Activated CD4-positive, CD25-positive, alpha-beta regulatory T cell treated with anti-CD3 and anti-CD28 coated beads, Interleukin-2, amount 50 U/mL, for 72 hours (primary cell): Measurements from ENCODE around the gene ZNF154.
"Not testable (repeated sequence)": the region's sequence is repeated elsewhere in the genome, so short reads cannot be mapped to it uniquely, and the experiment has no call there.

ENCODE experiments used
- DNase-seq: peaks from one replicate; pipeline ENCODE4 v3.0.0; 2021

The ZNF154 gene

DNA sequence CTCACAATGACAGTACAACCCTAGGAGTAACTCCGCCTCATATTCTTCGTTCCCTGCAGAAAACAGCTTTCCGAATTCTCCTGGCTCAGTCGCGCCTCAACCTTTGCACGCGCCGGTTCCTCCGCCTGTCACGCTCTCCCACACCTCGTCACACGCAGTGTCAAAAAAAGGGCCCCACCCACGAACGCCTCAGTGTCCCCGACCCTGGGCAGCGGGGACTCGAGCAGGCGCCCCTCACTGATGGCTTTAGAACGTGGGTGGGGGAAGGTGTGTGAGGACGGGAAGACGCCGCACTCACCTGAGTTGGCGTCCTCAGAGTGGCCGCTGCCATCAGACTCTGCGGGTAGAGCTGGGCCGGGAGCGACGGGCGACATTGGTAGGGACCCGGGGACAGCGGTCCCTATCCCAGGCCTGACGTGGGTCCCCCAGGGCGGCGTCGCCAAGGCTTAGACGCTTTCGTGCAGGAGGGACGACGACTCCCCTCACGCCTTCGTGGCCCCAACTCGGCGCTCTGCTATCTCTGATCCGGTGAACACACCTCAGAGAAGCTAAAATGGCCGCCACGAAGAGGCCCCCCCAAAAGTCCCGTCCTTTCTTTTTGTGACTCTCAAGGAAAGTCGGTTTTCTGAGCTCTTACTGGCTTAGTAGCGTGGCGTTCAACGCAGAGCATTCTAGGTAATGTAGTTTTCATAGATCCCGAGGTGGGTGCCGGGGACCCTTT lies at the start of gene ZNF154:
Gene ZNF154, minus strand, starts transcription at position 564 of the 721 bp plus-strand sequence. Its CDS starts 233 bp downstream, at position 331.
- peak; percentile 33 for DNase-seq

DNA sequence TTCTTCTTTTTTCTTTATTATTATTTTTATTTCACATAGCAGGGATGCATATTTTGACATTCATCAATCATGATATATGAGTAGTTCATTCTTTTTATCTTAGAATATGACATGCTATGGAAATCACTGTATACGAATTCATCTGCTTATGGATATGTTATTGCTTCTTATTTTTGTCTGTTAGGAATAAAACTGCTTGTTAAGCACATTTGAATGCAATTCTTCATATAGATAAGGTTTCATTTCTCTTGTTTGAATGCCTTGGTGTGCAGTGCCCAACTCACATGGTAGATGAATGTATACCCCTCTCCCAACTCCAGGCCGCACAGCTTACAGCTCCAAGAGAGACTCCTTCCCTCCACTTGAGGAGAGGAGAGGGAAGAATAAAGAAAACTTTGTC lies 48.9 kb upstream of the ZNF154 start:
- DNase-seq, result no peak

DNA sequence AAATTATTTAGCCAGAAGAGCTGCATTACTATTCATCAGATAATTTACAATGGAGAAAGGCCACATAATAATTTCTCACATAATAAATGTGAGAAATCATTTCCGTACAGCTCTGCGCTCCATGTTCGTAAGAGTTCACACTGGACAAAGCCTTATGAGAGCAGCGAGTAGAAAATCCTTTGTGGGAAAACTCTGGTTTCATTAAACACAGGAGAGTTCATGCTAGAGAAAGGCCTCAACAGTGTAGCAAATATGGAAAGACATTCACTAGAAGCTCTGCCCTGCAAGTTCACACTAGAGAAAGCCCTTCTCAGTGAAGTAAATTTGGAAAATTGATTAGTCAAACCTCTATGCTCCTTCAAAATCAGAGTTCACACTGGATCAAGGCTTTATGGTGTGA lies 46.0 kb upstream of the ZNF154 start:
- DNase-seq, result no peak

DNA sequence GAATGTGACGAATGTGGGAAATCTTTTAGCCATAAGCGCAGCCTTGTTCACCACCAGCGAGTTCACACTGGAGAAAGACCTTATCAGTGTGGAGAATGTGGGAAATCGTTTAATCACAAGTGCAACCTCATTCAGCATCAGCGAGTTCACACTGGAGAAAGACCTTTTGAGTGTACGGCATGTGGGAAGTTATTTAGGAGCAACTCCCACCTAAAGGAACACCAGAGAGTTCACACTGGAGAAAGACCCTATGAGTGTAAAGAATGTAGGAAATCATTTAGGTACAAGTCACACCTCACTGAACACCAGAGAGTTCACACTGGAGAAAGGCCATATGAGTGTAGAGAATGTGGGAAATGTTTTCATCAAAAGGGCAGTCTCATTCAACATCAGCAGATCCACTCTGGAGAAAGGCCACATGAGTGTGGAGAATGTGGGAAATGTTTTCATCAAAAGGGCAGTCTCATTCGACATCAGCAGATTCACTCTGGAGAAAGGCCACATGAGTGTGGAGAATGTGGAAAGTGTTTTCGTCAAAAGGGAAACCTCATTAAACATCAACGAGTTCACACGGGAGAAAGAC lies 45.2 kb upstream of the ZNF154 start:
- no peak for DNase-seq

GRCh38 chr19:57748029-57748428 lies 39.0 kb upstream of the ZNF154 start:
- no peak for DNase-seq

DNA sequence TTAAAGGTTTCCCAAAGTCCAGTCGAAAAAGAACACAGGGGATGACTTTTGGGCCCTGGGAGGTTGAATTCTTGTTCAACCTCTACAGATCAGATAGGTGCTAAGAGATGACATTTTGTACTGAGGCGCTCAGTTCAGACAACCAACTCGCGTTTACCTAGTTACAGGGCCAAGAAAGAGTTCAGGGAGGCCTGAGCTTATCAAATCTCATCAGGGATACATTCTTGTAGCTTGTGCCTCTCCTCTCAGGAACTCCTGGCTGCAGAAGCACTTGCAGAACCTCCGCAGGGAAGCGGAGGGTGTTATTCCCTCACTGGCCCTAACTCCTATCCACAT lies 38.4 kb upstream of the ZNF154 start:
- no peak for DNase-seq

DNA sequence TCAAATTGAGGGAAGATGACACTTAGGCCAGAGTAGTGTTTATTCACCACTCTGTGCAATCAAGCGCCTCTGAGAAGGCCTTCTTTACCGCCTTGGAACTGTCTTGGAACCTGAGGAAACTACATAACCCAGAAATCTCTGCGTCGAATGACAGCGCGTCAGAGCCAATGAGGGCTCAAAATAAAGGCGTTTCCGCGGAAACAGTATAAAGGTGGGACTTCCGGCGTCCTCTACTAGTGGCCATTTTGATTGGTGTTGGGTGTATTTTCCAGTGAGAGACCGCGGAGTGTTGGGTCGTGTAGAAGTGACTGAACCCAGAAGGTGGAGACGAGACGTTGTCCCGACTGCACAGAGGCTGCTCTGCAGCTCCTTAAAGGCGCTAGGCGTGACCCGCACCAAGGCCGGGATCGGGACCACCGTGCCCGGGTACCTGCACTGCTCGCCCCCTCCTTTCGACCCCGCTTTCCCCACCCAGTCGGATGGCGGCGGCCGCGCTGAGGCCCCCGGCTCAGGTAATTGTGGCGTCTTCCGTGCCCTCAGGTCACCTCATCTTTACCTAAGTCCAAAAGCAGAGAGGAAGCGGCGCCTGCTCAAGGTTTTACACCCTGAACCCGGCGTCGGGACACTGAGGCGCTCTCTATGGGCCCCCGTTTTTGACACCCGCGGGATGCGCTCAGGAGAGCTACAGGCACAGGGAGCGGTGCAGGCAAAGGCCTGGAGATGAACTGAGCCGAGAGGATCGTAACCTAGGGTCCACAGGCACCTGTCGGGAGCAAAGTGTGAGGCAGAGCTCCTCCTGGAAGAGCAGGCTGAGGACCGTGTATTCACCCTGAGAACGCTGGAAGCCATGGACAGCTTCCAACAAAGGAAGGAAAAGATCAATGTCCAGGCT lies 37.8 kb upstream of the ZNF154 start, which contains the start of gene ZNF776:
Gene ZNF776, plus strand, starts transcription at position 236 of the 892 bp plus-strand sequence. Its CDS starts 244 bp downstream, at position 480.
- DNase-seq, result peak; percentile 71

GRCh38 chr19:57738770-57739169 lies 29.8 kb upstream of the ZNF154 start:
- DNase-seq, result not testable (repeated sequence)

- DNase-seq, result peak; percentile 42
Observed at GRCh38 chr19:57738320-57738719, 29.3 kb upstream of the ZNF154 start.

DNA sequence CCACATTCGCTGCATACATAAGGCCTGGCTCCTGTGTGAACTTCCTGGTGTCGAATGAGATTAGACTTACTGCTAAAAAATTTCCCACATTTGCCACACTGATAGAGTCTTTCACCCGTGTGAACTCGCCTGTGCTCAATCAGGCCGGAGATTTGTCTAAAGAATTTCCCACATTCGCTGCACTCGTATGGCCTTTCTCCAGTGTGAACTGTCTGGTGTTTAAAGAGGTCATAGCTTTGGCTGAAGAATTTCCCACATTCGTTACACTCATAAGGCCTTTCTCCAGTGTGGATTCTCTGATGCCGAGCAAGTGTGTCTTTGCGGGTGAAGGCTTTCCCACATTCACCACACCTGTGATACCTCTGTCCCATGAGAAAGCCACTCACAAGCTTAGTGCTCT lies 11.9 kb upstream of the ZNF154 start:
- DNase-seq, result no peak

DNA sequence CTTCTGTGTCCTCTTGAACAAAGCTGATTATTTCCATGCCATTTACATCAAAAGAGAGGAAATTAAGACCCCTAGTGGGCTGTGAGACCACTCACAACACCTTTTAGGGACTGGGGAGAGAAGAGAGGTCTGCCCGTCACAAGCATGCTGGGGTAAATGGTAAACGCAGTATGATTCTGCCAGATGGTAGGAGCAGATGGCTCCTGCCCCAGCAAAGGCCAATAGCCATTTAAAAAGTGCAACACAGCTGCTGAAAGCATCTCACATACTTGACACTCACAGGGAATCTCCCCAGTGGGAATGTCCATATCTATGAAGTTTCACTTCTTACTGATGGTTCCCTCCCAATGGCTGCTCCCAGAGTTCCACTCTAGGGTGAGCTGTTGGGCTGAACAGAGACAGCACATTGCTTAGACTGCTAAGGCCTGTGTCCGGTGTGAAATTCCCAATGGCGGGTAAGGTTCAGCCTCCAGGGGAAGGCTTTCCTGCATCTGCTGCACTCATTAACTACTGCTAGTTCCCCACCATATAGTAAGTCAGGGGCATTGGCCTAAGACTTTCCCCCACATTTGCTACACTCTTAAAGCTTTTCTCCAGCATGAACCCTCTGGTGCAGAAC lies 11.0 kb upstream of the ZNF154 start:
- DNase-seq, result no peak

GRCh38 chr19:57719424-57719823 lies 10.4 kb upstream of the ZNF154 start:
- DNase-seq, result no peak

- DNase-seq, result no peak
Observed at GRCh38 chr19:57712222-57712621, 3.2 kb upstream of the ZNF154 start.

GRCh38 chr19:57709616-57710015 lies 612 bp upstream of the ZNF154 start:
- DNase-seq, result no peak

- no peak for DNase-seq
Observed at GRCh38 chr19:57706346-57706745, 2.7 kb downstream of the ZNF154 start.

GRCh38 chr19:57701625-57702024 lies 7.4 kb downstream of the ZNF154 start:
- no peak for DNase-seq

- no peak for DNase-seq
Observed at GRCh38 chr19:57689750-57690149, 19.3 kb downstream of the ZNF154 start.

GRCh38 chr19:57688011-57688763 lies 20.8 kb downstream of the ZNF154 start:
- no peak for DNase-seq

DNA sequence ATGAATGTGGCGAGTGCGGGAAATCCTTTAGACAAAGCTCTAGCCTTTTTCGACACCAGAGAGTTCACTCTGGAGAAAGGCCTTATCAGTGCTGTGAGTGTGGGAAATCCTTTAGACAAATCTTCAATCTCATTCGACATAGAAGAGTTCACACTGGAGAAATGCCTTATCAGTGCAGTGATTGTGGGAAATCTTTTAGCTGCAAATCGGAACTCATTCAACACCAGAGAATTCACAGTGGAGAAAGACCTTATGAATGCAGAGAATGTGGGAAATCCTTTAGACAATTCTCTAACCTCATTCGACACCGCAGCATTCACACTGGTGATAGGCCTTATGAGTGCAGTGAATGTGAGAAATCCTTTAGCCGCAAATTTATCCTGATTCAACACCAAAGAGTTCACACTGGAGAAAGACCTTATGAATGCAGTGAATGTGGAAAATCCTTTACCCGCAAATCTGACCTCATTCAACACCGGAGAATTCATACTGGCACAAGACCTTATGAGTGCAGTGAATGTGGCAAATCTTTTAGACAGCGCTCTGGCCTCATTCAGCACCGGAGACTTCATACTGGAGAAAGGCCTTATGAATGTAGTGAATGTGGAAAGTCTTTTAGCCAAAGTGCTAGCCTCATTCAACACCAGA lies 21.5 kb downstream of the ZNF154 start:
- DNase-seq, result no peak

- no peak for DNase-seq
Observed at GRCh38 chr19:57686727-57687126, 22.3 kb downstream of the ZNF154 start.

DNA sequence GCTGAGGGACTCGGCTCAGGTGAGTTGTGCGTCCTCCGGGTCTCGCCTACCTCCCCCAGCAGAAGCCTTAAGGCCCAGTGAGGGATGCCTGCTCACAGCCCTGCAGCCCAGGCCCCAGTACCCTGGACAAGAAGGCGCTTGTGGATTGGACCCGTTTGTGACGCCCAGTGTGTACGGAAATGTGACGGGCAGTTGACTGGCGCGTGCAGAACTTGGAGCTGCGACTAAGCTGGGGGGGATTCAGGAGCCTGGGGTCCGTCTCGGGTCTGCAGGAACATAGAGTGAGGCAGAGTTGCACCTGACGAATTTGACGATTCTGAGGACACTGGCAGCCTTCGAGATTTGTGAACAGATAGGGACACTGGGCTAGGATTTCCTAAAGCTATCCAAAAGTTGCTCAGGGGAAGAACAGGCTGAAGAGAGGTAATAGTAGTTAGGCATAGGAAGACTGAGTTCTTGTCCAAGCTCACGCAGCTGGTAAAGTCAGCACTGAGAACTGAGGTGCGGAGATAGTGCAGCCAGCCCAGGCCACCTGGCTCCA lies 26.7 kb downstream of the ZNF154 start:
- no peak for DNase-seq

DNA sequence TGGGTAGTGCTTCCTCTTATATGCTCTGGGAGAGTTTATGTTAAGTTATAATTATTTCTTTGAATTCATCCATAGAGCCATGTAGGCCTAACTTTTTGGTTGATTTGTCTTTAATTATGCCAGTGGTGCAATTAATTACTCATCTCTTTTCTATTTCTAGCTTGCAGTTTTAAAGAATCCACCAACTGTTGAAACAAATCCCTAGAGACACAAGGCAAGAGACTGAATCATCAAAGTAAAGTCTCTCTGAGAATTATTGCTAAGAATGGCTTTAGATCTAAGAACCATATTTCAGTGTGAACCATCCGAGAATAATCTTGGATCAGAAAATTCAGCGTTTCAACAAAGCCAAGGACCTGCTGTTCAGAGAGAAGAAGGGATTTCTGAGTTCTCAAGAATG lies 33.1 kb downstream of the ZNF154 start:
- DNase-seq, result no peak
